GM18858 (cell line): ENCODE measurements around the gene KRTAP4-1.
"Not testable (repeated sequence)": the region's sequence is repeated elsewhere in the genome, so short reads cannot be mapped to it uniquely, and the experiment has no call there.

Source experiments
- ATAC-seq: cut with Tn5 transposase; IDR thresholded peaks from one replicate; pipeline ENCODE4 v1.9.1; 2021; ENCODE audit not compliant: unreplicated experiment

Gene KRTAP4-1

GRCh38 chr17:41184480-41184961 is at the start of gene KRTAP4-1:
Gene KRTAP4-1 (minus strand): TSS chr17:41184911. CDS start chr17:41184854, 57 bp downstream.
- no peak for ATAC-seq

DNA sequence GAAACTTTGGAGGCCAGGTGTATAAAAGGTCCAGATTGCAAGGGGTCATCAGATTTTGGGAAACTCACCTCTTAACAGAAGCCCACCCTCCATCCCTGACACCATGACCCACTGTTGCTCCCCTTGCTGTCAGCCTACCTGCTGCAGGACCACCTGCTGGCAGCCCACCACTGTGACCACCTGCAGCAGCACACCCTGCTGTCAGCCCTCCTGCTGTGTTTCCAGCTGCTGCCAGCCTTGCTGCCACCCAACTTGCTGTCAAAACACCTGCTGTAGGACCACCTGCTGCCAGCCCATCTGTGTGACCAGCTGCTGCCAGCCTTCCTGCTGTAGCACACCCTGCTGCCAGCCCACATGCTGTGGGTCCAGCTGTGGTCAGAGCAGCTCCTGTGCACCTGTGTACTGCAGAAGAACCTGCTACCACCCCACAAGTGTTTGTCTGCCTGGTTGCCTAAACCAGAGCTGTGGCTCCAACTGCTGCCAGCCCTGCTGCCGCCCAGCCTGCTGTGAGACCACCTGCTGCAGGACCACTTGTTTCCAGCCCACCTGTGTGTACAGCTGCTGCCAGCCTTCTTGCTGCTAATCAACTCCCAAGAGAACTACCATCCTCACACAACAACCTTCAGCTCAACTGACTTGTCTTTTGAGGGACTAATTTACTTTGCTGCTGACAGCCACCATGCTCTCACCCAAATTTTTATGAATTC is 47.8 kb upstream of the KRTAP4-1 start, which contains the start of gene KRTAP9-3:
TSS of gene KRTAP9-3 (plus strand) at position 51 of the 707 bp plus-strand sequence. CDS start at position 104, 53 bp downstream.
- ATAC-seq = not testable (repeated sequence)

GRCh38 chr17:41231731-41232130 is 47.0 kb upstream of the KRTAP4-1 start:
- no peak for ATAC-seq

- no peak for ATAC-seq
Measured at GRCh38 chr17:41230094-41230493, 45.4 kb upstream of the KRTAP4-1 start.

GRCh38 chr17:41226598-41227095 is 41.9 kb upstream of the KRTAP4-1 start, which contains the start of gene KRTAP9-2:
Gene KRTAP9-2 (plus strand): TSS chr17:41226648. CDS start chr17:41226655, 7 bp downstream.
- not testable (repeated sequence) for ATAC-seq

DNA sequence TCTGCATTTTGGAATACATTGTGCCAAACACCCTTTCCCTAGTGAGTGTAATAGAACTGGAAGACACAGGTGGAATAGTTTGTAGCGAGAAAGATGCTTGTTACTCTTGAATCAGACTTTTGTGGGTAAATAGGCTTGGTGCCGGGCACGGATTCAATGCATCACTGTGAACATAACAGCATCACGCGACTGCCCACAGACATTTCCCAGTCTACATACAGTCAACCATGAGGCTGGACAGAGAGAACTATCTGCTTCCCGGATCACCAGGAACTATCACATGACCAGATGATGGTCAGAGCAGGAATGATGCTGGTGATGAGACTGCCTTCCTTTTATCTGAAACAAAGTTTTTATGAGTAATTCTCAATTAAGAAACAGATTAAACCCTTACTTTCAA is 41.3 kb upstream of the KRTAP4-1 start:
- no peak for ATAC-seq

- no peak for ATAC-seq
Measured at GRCh38 chr17:41223821-41224220, 39.1 kb upstream of the KRTAP4-1 start.

DNA sequence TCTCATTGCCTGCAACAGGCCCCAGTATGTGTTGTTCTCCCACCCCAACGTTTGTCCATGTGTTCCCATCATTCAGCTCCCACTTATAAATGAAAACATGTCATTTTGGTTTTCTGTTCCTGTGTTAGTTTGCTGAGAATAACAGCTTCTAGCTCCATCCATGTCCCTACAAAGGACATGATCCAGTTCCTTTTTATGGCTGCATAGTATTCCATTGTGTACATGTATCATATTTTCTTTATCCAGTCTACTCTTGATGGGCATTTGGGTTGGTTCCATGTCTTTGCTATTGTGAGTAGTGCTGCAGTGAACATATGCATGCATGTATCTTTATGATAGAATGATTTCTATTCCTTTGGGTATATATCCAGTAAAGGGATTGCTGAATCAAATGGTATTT is 31.0 kb upstream of the KRTAP4-1 start:
- no peak for ATAC-seq

- ATAC-seq = no peak
Measured at GRCh38 chr17:41212524-41213169, 27.9 kb upstream of the KRTAP4-1 start.

DNA sequence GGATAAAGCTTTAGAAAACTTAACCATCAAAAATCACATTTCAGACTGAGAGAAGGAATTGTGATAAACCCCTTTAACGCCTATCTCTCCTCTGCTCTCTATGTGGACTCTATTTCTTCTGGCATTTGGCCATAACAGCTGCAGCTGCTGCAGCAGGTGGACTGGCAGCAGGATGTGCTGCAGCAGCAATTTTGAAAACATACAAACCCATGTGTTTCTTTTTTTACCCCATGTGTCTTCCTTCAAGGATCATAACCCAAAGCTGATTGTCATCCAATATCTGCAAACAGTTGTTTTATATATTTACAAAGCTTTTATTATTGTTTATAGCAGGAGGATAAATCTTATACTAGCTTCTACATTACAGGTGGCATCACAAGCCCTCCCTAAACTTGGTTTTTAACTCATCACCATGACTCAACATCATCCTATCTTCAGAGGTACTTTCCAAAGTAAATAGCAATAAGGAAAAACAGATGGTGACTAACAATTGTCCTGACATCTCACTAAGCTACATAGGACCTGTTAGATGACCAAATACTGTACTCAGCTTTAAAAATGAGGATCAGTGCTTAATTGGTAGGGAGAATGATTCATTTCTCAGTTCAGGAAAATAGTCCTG is 27.2 kb upstream of the KRTAP4-1 start:
- no peak for ATAC-seq

GRCh38 chr17:41199421-41200078 is 14.8 kb upstream of the KRTAP4-1 start:
- no peak for ATAC-seq

GRCh38 chr17:41196068-41196467 is 11.4 kb upstream of the KRTAP4-1 start:
- no peak for ATAC-seq

DNA sequence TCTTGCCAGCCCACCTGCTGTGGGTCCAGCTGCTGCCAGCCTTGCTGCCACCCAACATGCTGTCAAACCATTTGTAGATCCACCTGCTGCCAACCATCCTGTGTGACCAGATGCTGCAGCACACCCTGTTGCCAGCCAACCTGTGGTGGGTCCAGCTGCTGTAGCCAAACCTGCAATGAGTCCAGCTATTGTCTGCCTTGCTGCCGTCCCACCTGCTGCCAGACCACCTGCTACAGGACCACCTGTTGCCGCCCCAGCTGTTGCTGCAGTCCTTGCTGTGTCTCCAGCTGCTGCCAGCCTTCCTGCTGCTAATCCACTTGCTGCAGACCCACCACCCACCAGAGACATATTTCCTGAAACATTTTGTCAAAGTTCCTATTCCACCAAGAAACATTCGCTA is 5.6 kb upstream of the KRTAP4-1 start:
- no peak for ATAC-seq

GRCh38 chr17:41189837-41190318 is 5.2 kb upstream of the KRTAP4-1 start, which contains the start of gene KRTAP9-1:
Gene KRTAP9-1 (plus strand): TSS chr17:41189887. CDS start chr17:41189887, 0 bp downstream.
- not testable (repeated sequence) for ATAC-seq

- no peak for ATAC-seq
Measured at GRCh38 chr17:41186872-41187271, 2.2 kb upstream of the KRTAP4-1 start.

DNA sequence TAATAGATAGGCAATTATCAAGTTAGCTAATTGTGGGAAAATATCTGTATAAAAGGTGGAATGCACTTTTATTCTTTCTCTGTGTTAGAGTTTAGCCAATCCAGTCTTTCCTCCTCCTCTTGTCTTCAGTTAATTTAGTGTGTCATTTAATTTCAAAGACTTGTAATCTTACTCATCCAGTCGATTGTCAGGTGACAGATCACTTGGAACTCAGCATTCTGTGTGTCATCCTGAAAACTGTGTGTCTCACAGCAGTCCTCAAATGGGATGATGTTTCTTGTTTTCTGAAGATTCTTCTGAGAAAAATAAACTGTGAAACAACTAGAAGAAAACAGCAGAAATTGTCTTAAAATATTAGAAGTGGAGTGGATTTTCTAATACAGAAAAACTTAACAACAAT is 290 bp upstream of the KRTAP4-1 start:
- ATAC-seq = no peak

- ATAC-seq = no peak
Measured at GRCh38 chr17:41178843-41179616, 5.7 kb downstream of the KRTAP4-1 start.

DNA sequence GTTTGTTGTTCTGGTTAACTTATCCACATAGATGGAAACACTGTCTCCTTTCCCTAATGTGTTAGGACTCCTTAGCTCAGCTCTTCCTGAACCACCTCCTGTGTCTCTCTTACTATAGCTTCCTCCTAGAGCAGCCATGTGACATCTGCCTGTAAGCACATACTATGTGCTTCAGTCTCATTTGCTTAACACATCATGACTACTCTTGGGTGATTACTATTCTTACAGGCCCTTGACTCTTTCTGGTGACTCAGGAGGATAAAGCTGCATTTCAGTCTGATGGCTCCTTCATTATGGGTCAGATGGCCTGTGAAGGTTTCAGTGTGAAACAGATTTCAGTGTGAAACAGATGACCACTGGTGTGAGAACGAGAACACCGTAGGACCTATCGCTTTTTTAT is 6.4 kb downstream of the KRTAP4-1 start:
- ATAC-seq = no peak

GRCh38 chr17:41177727-41178271 is 6.9 kb downstream of the KRTAP4-1 start, which contains the start of gene KRTAP4-2:
Gene KRTAP4-2 (minus strand): TSS chr17:41178221. CDS start chr17:41178164, 57 bp downstream.
- no peak for ATAC-seq
